A549 (cell line): Measurements from ENCODE around the gene SH3BP2. TPM values are rescaled to one million over a fixed set of nuclear protein-coding genes. Genes with fewer than 3 reads are reported as not detected.

Source experiments
- ATAC-seq, 2 experiments: fragments of 200-7000 bp in 1 of 2; fragments of >200 bp in 1 of 2; cut with Nextera tagmentation in 1 of 2; cut with Tn5 transposase in 1 of 2; 3 replicates each; pipeline versions ENCODE4 v1.8.0 to v1.9.1; 2018 to 2020; ENCODE audit warnings: mild to moderate bottlenecking in 1 of 2, moderate library complexity in 1 of 2
- CTCF ChIA-PET: fragments of 300-600 bp; sonication (Branson Sonifier 250); formaldehyde crosslinking; extraction: SDS; loops from one replicate; lab custom pipeline; 2021; ENCODE audit warnings: antibody characterized with exemption, inconsistent platforms; lab: Yijun Ruan, JAX
- POLR2A ChIA-PET: fragments of 350-600 bp; formaldehyde crosslinking; extraction: SDS; loops from one replicate; lab custom pipeline; 2021; ENCODE audit warnings: antibody characterized with exemption, inconsistent platforms; lab: Yijun Ruan, JAX
- DNase-seq, 2 experiments: peaks; one replicate each; pipeline versions ENCODE4 v3.0.0 to v3.0.0-alpha.2; 2011 to 2016; ENCODE audit warnings: low read depth in 1 of 2, low spot score in 1 of 2
- FAIRE-seq: peaks from 2 replicates; lab custom pipeline; 2011; peaks lifted over from hg19 to GRCh38; lab: Jason Lieb, UNC
- H3K27ac ChIP-seq, 2 experiments: fragments of >200 bp; sonication (Bioruptor Twin); formaldehyde crosslinking; 3 replicates each; pipeline ENCODE4 v1.5.1; 2016 to 2017
- H3K4me1 ChIP-seq: fragments of >200 bp; sonication (Bioruptor Twin); formaldehyde crosslinking; 3 replicates; pipeline ENCODE4 v1.6.1; 2016
- H3K4me2 ChIP-seq: fragments of >200 bp; sonication (Bioruptor Twin); formaldehyde crosslinking; 3 replicates; pipeline ENCODE4 v1.6.1; 2016
- H3K4me3 ChIP-seq: fragments of >200 bp; sonication (Bioruptor Twin); formaldehyde crosslinking; 3 replicates; pipeline ENCODE4 v1.5.1; 2016
- H3K9me3 ChIP-seq: fragments of >200 bp; sonication (Bioruptor Twin); formaldehyde crosslinking; 3 replicates; pipeline ENCODE4 v1.6.1; 2016
- BHLHE40 ChIP-seq: IDR thresholded peaks from 2 replicates; pipeline ENCODE4 v1.6.1; 2012; ENCODE audit warnings: low read depth, low read length, inconsistent platforms
- CEBPB ChIP-seq, 2 experiments: fragments of >200 bp in 1 of 2; sonication (Bioruptor Twin) in 1 of 2; formaldehyde crosslinking in 1 of 2; IDR thresholded peaks; 2 replicates each; pipeline ENCODE4 v1.6.1; 2012 to 2016
- CHD4 ChIP-seq: fragments of 200-600 bp; sonication (generic); IDR thresholded peaks from 2 replicates; pipeline ENCODE4 v1.6.1; 2016; ENCODE audit warnings: antibody characterized with exemption, mild to moderate bottlenecking, borderline replicate concordance
- EP300 ChIP-seq, 2 experiments: fragments of >200 bp; sonication (Bioruptor Twin); formaldehyde crosslinking; IDR thresholded peaks; 2 replicates in 1 of 2; 3 replicates in 1 of 2; pipeline ENCODE4 v1.6.1; 2016 to 2017
- FOXS1 ChIP-seq: fragments of 250-450 bp; sonication (Bioruptor Pico); IDR thresholded peaks from 2 replicates; pipeline ENCODE4 v1.5.0; 2020; ENCODE audit warnings: mild to moderate bottlenecking, moderate library complexity
- GATA3 ChIP-seq: IDR thresholded peaks from 2 replicates; pipeline ENCODE4 v1.6.1; 2012; ENCODE audit warnings: borderline replicate concordance
- HEYL ChIP-seq: fragments of 250-450 bp; sonication (Bioruptor Pico); IDR thresholded peaks from 2 replicates; pipeline ENCODE4 v1.8.0; 2021; ENCODE audit warnings: mild to moderate bottlenecking, moderate library complexity
- HOXB5 ChIP-seq: fragments of 250-450 bp; sonication (Bioruptor Pico); IDR thresholded peaks from 2 replicates; pipeline ENCODE4 v1.5.0; 2020; ENCODE audit warnings: mild to moderate bottlenecking, moderate library complexity
- KDM1A ChIP-seq: fragments of 200-600 bp; sonication (generic); IDR thresholded peaks from 2 replicates; pipeline ENCODE4 v1.6.1; 2016; ENCODE audit warnings: low read depth, mild to moderate bottlenecking
- KDM5A ChIP-seq: fragments of 200-600 bp; sonication (generic); IDR thresholded peaks from 2 replicates; pipeline ENCODE4 v1.6.1; 2016; ENCODE audit warnings: antibody characterized with exemption, mild to moderate bottlenecking
- MAFK ChIP-seq: fragments of 450-650 bp; IDR thresholded peaks from 2 replicates; pipeline ENCODE4 v1.6.1; 2014; ENCODE audit not compliant: partially characterized antibody
- NPAS2 ChIP-seq: fragments of 250-450 bp; sonication (Bioruptor Pico); IDR thresholded peaks from 2 replicates; pipeline ENCODE4 v1.8.0; 2022; ENCODE audit warnings: mild to moderate bottlenecking, moderate library complexity, borderline replicate concordance
- PHF8 ChIP-seq: fragments of 200-600 bp; sonication (generic); IDR thresholded peaks from 2 replicates; pipeline ENCODE4 v1.6.1; 2016; ENCODE audit warnings: low read depth, mild to moderate bottlenecking, antibody characterized with exemption, moderate library complexity, borderline replicate concordance
- POLR2AphosphoS2 ChIP-seq: conservative IDR thresholded peaks from 2 replicates; pipeline ENCODE4 v1.6.1; 2012; ENCODE audit warnings: low read length, improper control_type of control experiment, inconsistent platforms
- RAD21 ChIP-seq, 2 experiments: fragments of >200 bp in 1 of 2; sonication (Bioruptor Twin) in 1 of 2; formaldehyde crosslinking in 1 of 2; IDR thresholded peaks in 1 of 2; conservative IDR thresholded peaks in 1 of 2; 2 replicates in 1 of 2; 3 replicates in 1 of 2; pipeline ENCODE4 v1.6.1; 2012 to 2018; ENCODE audit warnings: inconsistent platforms in 1 of 2
- RNF2 ChIP-seq: fragments of 200-600 bp; sonication (generic); IDR thresholded peaks from 2 replicates; pipeline ENCODE4 v1.6.1; 2016; ENCODE audit warnings: low read depth, mild to moderate bottlenecking, antibody characterized with exemption, moderate library complexity, borderline replicate concordance
- ZNF302 ChIP-seq: fragments of 250-450 bp; sonication (Bioruptor Pico); IDR thresholded peaks from 2 replicates; pipeline ENCODE4 v1.9.0; 2021; ENCODE audit warnings: inconsistent platforms, mild to moderate bottlenecking, moderate library complexity
- WGBS: methylation state at CpG from one replicate; pipeline ENCODE4 v1.1.6; 2017; ENCODE audit errors: missing lambda C conversion rate; 5-methylcytosine and 5-hydroxymethylcytosine counted together
- polyA plus RNA-seq, 4 experiments: library from polyadenylated mRNA; depleted of rRNA in 3 of 4; stranded (reverse); fragments of >200 nt; fragmentation: RNase III in 1 of 4; extraction: RNeasy Plus Mini Kit Qiagen cat#74134 plus additional on column Dnase treatment in 1 of 4; gene quantifications; 2 replicates in 3 of 4; 3 replicates in 1 of 4; pipeline ENCODE4 v1.2.3, GENCODE V29; 2011 to 2017
- TF ChIP-seq, protein P1 (sequence below): fragments of >200 bp; sonication (Bioruptor Twin); formaldehyde crosslinking; IDR thresholded peaks from 3 replicates; pipeline ENCODE4 v1.5.1; 2016
- TF ChIP-seq, protein P2 (sequence below): fragments of 250-450 bp; sonication (Bioruptor Pico); IDR thresholded peaks from 2 replicates; pipeline ENCODE4 v1.5.0; 2020; ENCODE audit warnings: low read depth, mild to moderate bottlenecking, moderate library complexity
- TF ChIP-seq, protein P3 (sequence below): IDR thresholded peaks from 2 replicates; pipeline ENCODE4 v1.6.1; 2012; ENCODE audit warnings: low read depth, borderline replicate concordance
- TF ChIP-seq, protein P4 (sequence below): IDR thresholded peaks from 2 replicates; pipeline ENCODE4 v1.6.1; 2012
- TF ChIP-seq, protein P5 (sequence below): fragments of >200 bp; sonication (Bioruptor Twin); formaldehyde crosslinking; IDR thresholded peaks from 3 replicates; pipeline ENCODE4 v1.6.1; 2016

SH3BP2 gene
- polyA plus RNA-seq, 2 of the 4 experiments (the other 2 are of a cell fraction): 4.4 to 6.0 TPM

DNA sequence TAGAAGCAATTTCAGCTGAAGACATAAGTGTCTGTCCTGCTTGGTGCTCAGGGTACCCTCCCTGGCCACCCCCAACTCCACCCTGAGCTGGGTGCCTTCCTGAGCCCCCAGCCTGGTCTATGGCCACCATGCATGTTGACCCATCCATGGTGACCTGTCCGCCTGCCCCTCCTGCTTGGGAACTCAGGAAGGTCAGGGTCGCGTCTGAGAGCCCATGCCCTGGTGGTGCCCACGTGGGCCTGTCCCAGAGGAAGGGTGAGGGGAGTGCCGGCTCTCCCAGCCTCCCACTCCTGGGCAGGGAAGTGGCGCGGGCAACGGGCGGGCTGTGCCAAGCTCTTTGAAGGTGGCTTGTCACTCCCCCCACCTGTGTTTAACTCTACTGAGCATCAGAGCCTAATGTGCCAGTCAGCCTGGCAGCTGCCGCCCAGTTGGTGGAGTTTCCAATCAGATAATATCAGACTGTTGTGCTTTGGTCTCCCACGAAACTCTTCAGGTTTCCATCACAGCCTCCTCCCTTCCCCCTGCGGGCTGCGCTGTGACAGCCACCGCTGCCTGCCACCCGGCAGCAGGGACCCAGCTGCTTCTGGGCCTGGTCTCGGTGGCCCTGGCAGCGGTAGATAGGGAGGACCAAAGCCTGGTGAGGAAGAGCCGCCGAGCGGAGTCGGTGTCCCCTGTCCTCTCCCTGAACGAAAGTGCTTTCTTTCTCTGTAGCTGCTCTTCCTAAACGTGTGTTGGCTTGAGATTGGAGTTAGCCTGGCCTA is 4.8 kb downstream of the SH3BP2 start:
- CTCF ChIA-PET: interaction anchor here (0.7 to 1.7 kb wide), 2 partner anchors 23 to 34 kb away, joined by 3 to 7 read pairs; no protein-coding TSS in a partner anchor
- H3K27ac ChIP-seq: peak overlapping the region; percentile 86 to 88
- ATAC-seq: no peak
- H3K9me3 ChIP-seq: no peaks in the 10 kb centered on the region
- DNase-seq: no peak
- H3K4me2 ChIP-seq: peak overlapping the region; percentile 100; the same call in 2 of the 3 replicates
- POLR2A ChIA-PET: interaction anchor here (1.7 kb wide), 1 partner anchor 46 kb away, joined by 4 read pairs; the partner anchor contains the start of gene ADD1
- FAIRE-seq: no peak
- peaks cover 73% of the 10 kb centered on the region for H3K4me1 ChIP-seq
- H3K4me3 ChIP-seq: no peak overlapping the region
- TF ChIP-seq EP300 (IDR thresholded peaks at IDR 0.05): no peak
- TF ChIP-seq, protein P1, sequence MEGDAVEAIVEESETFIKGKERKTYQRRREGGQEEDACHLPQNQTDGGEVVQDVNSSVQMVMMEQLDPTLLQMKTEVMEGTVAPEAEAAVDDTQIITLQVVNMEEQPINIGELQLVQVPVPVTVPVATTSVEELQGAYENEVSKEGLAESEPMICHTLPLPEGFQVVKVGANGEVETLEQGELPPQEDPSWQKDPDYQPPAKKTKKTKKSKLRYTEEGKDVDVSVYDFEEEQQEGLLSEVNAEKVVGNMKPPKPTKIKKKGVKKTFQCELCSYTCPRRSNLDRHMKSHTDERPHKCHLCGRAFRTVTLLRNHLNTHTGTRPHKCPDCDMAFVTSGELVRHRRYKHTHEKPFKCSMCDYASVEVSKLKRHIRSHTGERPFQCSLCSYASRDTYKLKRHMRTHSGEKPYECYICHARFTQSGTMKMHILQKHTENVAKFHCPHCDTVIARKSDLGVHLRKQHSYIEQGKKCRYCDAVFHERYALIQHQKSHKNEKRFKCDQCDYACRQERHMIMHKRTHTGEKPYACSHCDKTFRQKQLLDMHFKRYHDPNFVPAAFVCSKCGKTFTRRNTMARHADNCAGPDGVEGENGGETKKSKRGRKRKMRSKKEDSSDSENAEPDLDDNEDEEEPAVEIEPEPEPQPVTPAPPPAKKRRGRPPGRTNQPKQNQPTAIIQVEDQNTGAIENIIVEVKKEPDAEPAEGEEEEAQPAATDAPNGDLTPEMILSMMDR: no peak
- TF ChIP-seq POLR2AphosphoS2: no peak
- TF ChIP-seq KDM5A: no peak
- no peak for TF ChIP-seq BHLHE40
- TF ChIP-seq NPAS2: no peak
- TF ChIP-seq HOXB5 (CRISPR knock-in tag): no peak
- TF ChIP-seq, protein P2, sequence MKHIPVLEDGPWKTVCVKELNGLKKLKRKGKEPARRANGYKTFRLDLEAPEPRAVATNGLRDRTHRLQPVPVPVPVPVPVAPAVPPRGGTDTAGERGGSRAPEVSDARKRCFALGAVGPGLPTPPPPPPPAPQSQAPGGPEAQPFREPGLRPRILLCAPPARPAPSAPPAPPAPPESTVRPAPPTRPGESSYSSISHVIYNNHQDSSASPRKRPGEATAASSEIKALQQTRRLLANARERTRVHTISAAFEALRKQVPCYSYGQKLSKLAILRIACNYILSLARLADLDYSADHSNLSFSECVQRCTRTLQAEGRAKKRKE: no peak
- 97% methylated on average over 12 of the region's 23 CpGs for WGBS

DNA sequence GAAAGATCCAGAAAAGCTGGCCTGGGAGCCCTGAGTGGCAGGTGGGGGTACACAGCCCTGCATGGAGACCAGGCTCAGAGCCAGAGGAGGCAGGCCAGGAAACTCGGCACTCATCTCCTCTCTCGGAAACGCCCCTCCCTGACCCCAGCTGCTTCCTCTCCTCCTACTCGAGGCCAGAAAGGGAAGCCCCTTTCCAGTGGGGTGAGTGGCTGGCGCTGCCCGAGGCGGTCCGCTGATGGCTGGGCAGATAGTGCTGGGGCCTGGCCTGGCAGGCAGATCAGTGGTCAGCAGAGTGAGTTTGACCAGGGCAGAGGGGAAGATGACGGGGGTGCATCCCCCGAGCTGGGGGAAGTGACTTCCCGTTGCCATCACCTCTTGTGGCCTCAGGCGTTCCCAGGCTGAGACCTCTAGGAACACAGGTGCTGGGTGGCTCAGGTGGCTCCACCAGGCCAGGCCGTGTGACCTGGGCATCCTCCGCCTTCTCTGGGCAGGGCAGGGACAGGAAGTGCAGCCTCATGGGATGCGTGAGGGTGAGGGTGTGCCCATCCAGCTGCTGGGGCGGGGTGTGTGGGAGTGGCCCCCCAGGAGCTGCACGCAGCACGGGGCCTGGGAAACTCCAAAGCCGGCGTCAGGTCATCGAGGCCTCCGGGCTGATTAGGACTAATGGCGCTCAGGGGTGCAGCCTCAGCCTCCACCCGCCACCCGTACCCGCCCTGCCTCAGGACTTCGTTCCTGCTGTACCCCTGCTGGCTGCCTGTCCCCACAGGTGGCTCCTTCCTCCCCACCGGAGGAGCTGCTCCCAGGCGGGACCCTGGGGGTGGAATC is 5.7 kb downstream of the SH3BP2 start:
- ATAC-seq (no peak), FAIRE-seq (no peak), DNase-seq (no peak)
- Histone ChIP-seq H3K4me3 (no peak overlapping the region), H3K4me1 (peaks cover 72% of the 10 kb centered on the region), H3K4me2 (no peak overlapping the region; the same call in 2 of the 3 replicates), H3K9me3 (no peaks in the 10 kb centered on the region)
- POLR2A ChIA-PET: no interaction called here
- WGBS: 80% methylated on average over 19 of the region's 29 CpGs
- CTCF ChIA-PET: interaction anchor here (0.7 kb wide), 1 partner anchor 24 kb away, joined by 3 read pairs; no protein-coding TSS in a partner anchor
- TF ChIP-seq HEYL (CRISPR knock-in tag): no peak
- TF ChIP-seq, protein P3, sequence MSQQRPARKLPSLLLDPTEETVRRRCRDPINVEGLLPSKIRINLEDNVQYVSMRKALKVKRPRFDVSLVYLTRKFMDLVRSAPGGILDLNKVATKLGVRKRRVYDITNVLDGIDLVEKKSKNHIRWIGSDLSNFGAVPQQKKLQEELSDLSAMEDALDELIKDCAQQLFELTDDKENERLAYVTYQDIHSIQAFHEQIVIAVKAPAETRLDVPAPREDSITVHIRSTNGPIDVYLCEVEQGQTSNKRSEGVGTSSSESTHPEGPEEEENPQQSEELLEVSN: no peak
- TF ChIP-seq, all 56 proteins: peak for 0
- H3K27ac ChIP-seq: peak overlapping the region in 1 of 2 experiments; percentile 88; a peak in 3 of 6 replicates

DNA sequence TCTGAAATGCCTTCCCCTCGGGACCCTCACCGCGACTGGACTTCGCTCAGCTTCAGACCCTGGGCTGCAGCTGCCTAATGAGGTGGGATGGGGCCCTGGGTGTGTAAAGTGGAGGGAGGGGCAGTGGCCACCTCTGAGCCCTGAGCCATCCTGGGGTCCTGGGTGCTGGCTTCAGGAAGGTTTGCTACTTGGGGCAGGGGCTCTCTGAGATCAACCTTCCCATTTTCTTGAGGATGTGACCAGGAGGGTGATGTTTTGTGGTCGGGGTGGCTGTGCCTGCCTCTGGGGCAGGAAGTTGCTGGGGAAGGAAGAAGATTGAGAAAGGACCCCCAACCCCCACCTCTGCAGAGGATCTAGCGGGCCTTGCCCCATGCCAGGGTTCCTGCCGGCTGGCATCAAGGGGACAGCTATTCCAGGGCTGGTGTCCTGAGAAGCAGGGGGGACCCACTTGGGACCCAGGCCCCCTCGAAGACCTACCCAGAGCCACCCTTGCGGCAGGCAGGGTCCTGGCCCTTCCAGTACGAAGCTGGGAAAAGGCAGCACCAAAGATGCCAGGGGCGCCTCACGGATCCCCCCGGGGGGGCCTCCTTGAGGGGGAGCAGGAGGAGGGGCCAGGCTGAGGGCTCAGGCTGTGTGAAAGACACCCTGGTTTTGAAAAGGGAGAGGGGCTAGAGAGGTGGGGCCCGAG is 6.5 kb downstream of the SH3BP2 start:
- ATAC-seq (no peak), DNase-seq (no peak), FAIRE-seq (no peak)
- TF ChIP-seq PHF8 (no peak), KDM1A (no peak), FOXS1 (CRISPR knock-in tag) (no peak), POLR2AphosphoS2 (no peak), MAFK (no peak), RAD21 (conservative IDR thresholded peaks at IDR 0.05 in 1 of 2, IDR thresholded peaks at IDR 0.05 in 1 of 2) (no peak), RNF2 (no peak), GATA3 (no peak), ZNF302 (CRISPR knock-in tag) (no peak), CHD4 (no peak), CEBPB (IDR thresholded peaks at IDR 0.05) (no peak), NPAS2 (no peak)
- TF ChIP-seq, protein P4, sequence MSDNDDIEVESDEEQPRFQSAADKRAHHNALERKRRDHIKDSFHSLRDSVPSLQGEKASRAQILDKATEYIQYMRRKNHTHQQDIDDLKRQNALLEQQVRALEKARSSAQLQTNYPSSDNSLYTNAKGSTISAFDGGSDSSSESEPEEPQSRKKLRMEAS: no peak
- TF ChIP-seq, protein P2: no peak
- TF ChIP-seq, protein P5, sequence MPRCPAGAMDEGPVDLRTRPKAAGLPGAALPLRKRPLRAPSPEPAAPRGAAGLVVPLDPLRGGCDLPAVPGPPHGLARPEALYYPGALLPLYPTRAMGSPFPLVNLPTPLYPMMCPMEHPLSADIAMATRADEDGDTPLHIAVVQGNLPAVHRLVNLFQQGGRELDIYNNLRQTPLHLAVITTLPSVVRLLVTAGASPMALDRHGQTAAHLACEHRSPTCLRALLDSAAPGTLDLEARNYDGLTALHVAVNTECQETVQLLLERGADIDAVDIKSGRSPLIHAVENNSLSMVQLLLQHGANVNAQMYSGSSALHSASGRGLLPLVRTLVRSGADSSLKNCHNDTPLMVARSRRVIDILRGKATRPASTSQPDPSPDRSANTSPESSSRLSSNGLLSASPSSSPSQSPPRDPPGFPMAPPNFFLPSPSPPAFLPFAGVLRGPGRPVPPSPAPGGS: no peak
- H3K4me1 ChIP-seq: peaks cover 64% of the 10 kb centered on the region
- 88% methylated on average over 6 of the region's 14 CpGs for WGBS
- H3K4me3 ChIP-seq: no peak overlapping the region
- peak overlapping the region in 1 of 2 experiments; percentile 88; a peak in 3 of 6 replicates for H3K27ac ChIP-seq
- H3K9me3 ChIP-seq: no peaks in the 10 kb centered on the region
- H3K4me2 ChIP-seq: no peak overlapping the region
- CTCF ChIA-PET: interaction anchor here (1.0 kb wide), 1 partner anchor 33 kb away, joined by 3 read pairs; no protein-coding TSS in a partner anchor
- POLR2A ChIA-PET: no interaction called here
